ENCODE measurements around the gene NTNG2. TPM values are rescaled to one million over a fixed set of nuclear protein-coding genes. Genes with fewer than 3 reads are reported as not detected.

NTNG2 gene
- polyA plus RNA-seq, 1 donor from 2014 or later = 0.43 TPM

GRCh38 chr9:132169672-132170392 lies 8.0 kb downstream of the NTNG2 start:
- Histone ChIP-seq H2AFZ (ENCODE audit: low read depth, low read length) (no peak overlapping the region), H3K36me3 (ENCODE audit: insufficient read depth, low read length) (no peaks in the 10 kb centered on the region), H3K4me3 (ENCODE audit: low read length) (no peak overlapping the region), H3K9me2 (ENCODE audit: insufficient read depth, low read length) (no peaks in the 10 kb centered on the region), H3K9me3 (ENCODE audit: low read length) (no peaks in the 10 kb centered on the region), H3K9ac (ENCODE audit: low read length) (no peak overlapping the region), H3K27me3 (ENCODE audit: insufficient read depth, low read depth, low read length) (peaks cover 14% of the 10 kb centered on the region), H3K4me2 (ENCODE audit: low read length) (no peak overlapping the region), H3K79me2 (replicated peaks; ENCODE audit: insufficient read depth, low read length) (no peaks in the 10 kb centered on the region), H3K27ac (ENCODE audit: low read length) (no peak overlapping the region), H3F3A (ENCODE audit: insufficient read depth, low read length, poor library complexity, severe bottlenecking) (no peaks in the 10 kb centered on the region), H4K20me1 (ENCODE audit: insufficient read depth) (no peaks in the 10 kb centered on the region)
- TF ChIP-seq SMC3 (conservative IDR thresholded peaks at IDR 0.05; ENCODE audit: poor library complexity) = no peak
- no peak for TF ChIP-seq REST (IDR thresholded peaks at IDR 0.05; ENCODE audit: borderline replicate concordance)
- TF ChIP-seq CTCF (IDR thresholded peaks at IDR 0.05; ENCODE audit: poor library complexity, severe bottlenecking) = peak; percentile 44

GRCh38 chr9:132171702-132172101 lies 9.8 kb downstream of the NTNG2 start:
- H3K79me2 ChIP-seq (replicated peaks; ENCODE audit: insufficient read depth, low read length) = no peaks in the 10 kb centered on the region
- no peak overlapping the region for H3K9ac ChIP-seq (ENCODE audit: low read length)
- H3K27ac ChIP-seq (ENCODE audit: low read length) = no peak overlapping the region
- TF ChIP-seq EZH2 (IDR thresholded peaks at IDR 0.05; ENCODE audit: borderline replicate concordance, insufficient read depth, low read length, poor library complexity, severe bottlenecking) (no peak), REST (IDR thresholded peaks at IDR 0.05; ENCODE audit: borderline replicate concordance) (no peak), SMC3 (conservative IDR thresholded peaks at IDR 0.05; ENCODE audit: poor library complexity) (no peak), TAF1 (IDR thresholded peaks at IDR 0.05; ENCODE audit: low read depth) (no peak)
- H3K27me3 ChIP-seq (ENCODE audit: insufficient read depth, low read depth, low read length) = no peaks in the 10 kb centered on the region
- H3K9me2 ChIP-seq (ENCODE audit: insufficient read depth, low read length) = no peaks in the 10 kb centered on the region
- no peak overlapping the region for H2AFZ ChIP-seq (ENCODE audit: low read depth, low read length)
- no peak overlapping the region for H3K4me2 ChIP-seq (ENCODE audit: low read length)
- H4K20me1 ChIP-seq (ENCODE audit: insufficient read depth) = no peaks in the 10 kb centered on the region
- no peaks in the 10 kb centered on the region for H3F3A ChIP-seq (ENCODE audit: insufficient read depth, low read length, poor library complexity, severe bottlenecking)
- no peaks in the 10 kb centered on the region for H3K9me3 ChIP-seq (ENCODE audit: low read length)
- no peak overlapping the region for H3K4me3 ChIP-seq (ENCODE audit: low read length)
- no peaks in the 10 kb centered on the region for H3K36me3 ChIP-seq (ENCODE audit: insufficient read depth, low read length)

All from neural cell (in vitro differentiated cells).